ENCODE data around the gene DAB1.

DNA sequence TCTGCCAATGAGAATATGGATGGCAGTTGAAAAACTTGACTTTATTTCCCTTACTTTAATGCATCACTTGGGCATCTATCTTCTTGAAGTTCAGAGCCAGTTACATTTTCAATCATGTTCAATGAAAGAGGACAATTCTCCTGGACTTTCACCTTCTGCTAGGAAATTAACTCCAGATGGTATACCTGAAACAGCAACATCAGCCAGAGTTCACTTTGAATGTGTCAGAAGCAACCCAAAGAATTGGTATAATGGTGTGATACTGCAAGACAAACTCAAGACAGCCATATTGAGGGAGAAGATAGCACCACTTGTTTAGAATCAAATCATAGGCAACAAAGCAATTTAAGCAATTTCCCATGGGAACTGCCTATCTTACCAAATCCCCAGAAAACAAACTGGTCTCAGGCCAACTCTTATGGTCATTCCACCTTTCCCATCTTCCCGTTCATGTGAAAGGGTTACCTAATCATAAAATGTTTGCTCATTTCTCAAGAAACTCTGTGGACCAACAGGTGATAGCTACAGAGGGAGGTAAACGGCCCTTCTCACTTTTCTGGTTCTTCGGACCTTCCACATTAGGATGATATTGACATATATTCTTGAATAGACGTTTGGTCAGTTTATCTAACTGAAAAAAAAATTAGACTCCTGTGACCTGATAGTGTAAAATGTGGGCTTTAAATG, 428.3 kb downstream of the DAB1 start:
- TF ChIP-seq, protein P1, sequence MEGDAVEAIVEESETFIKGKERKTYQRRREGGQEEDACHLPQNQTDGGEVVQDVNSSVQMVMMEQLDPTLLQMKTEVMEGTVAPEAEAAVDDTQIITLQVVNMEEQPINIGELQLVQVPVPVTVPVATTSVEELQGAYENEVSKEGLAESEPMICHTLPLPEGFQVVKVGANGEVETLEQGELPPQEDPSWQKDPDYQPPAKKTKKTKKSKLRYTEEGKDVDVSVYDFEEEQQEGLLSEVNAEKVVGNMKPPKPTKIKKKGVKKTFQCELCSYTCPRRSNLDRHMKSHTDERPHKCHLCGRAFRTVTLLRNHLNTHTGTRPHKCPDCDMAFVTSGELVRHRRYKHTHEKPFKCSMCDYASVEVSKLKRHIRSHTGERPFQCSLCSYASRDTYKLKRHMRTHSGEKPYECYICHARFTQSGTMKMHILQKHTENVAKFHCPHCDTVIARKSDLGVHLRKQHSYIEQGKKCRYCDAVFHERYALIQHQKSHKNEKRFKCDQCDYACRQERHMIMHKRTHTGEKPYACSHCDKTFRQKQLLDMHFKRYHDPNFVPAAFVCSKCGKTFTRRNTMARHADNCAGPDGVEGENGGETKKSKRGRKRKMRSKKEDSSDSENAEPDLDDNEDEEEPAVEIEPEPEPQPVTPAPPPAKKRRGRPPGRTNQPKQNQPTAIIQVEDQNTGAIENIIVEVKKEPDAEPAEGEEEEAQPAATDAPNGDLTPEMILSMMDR (IDR thresholded peaks at IDR 0.05): no peak
- TF ChIP-seq POLR2A (IDR thresholded peaks at IDR 0.05): no peak

All from transverse colon (tissue), 3 donors.